SU-DHL-6 (cell line): ENCODE results near the gene CLIP3.

Source experiments
- H2AFZ ChIP-seq: fragments of 200-600 bp; sonication (generic); 2 replicates; pipeline ENCODE4 v1.6.1; 2014; ENCODE audit warnings: low read depth, mild to moderate bottlenecking, moderate library complexity, mixed read lengths, antibody characterized with exemption, low read length; ENCODE audit not compliant: severe bottlenecking
- H3F3A ChIP-seq: fragments of 200-600 bp; shearing (Covaris generic); 2 replicates; pipeline ENCODE4 v1.6.0; 2016; ENCODE audit warnings: antibody characterized with exemption, mild to moderate bottlenecking; ENCODE audit not compliant: insufficient read depth
- H3K27ac ChIP-seq: fragments of 200-600 bp; sonication (generic); 2 replicates; pipeline ENCODE4 v1.5.1; 2016; ENCODE audit warnings: low read depth, mild to moderate bottlenecking, low read length, moderate library complexity, mixed read lengths
- H3K27me3 ChIP-seq: fragments of 200-600 bp; sonication (generic), shearing (Covaris generic); 2 replicates; pipeline ENCODE4 v1.6.0; 2014; ENCODE audit warnings: mild to moderate bottlenecking, low read length
- H3K36me3 ChIP-seq: fragments of 200-600 bp; sonication (generic); 2 replicates; pipeline ENCODE4 v1.6.1; 2014; ENCODE audit warnings: mild to moderate bottlenecking, low read length, mixed read lengths
- H3K4me2 ChIP-seq: fragments of 300-600, 200-600 bp; shearing (Covaris generic), sonication (generic); 2 replicates; pipeline ENCODE4 v1.6.0; 2014; ENCODE audit warnings: low read length, low read depth, mild to moderate bottlenecking; ENCODE audit not compliant: poor library complexity, severe bottlenecking
- H3K4me3 ChIP-seq: fragments of 200-600 bp; sonication (generic); 2 replicates; pipeline ENCODE4 v1.5.1; 2014; ENCODE audit warnings: antibody characterized with exemption, low read length, mild to moderate bottlenecking, mixed read lengths; ENCODE audit not compliant: insufficient read depth, poor library complexity, severe bottlenecking
- H3K79me2 ChIP-seq: fragments of 200-600 bp; sonication (generic); 2 replicates; pipeline ENCODE4 v1.6.1; 2014; ENCODE audit warnings: mild to moderate bottlenecking, low read length, moderate library complexity; ENCODE audit not compliant: insufficient read depth
- H3K9ac ChIP-seq: fragments of 200-600 bp; sonication (generic); 2 replicates; pipeline ENCODE4 v1.7.0; 2014; ENCODE audit warnings: mild to moderate bottlenecking, low read length
- H3K9me2 ChIP-seq: fragments of 200-600 bp; sonication (generic); replicated peaks from 2 replicates; pipeline ENCODE4 v1.6.1; 2014; ENCODE audit warnings: low read length; ENCODE audit not compliant: insufficient read depth
- H3K9me3 ChIP-seq: fragments of 200-600 bp; sonication (generic); 2 replicates; pipeline ENCODE4 v1.6.1; 2014; ENCODE audit warnings: low read length, mixed read lengths; ENCODE audit not compliant: insufficient read depth
- H4K20me1 ChIP-seq: fragments of 200-600 bp; sonication (generic); 2 replicates; pipeline ENCODE4 v1.6.1; 2014; ENCODE audit warnings: low read depth, mild to moderate bottlenecking, antibody characterized with exemption, low read length, moderate library complexity, mixed read lengths
- CTCF ChIP-seq: fragments of 200-600 bp; sonication (generic); IDR thresholded peaks from one replicate; pipeline ENCODE4 v1.5.1; 2017; ENCODE audit warnings: antibody characterized with exemption, mild to moderate bottlenecking, low read length, moderate library complexity; ENCODE audit not compliant: insufficient read depth, poor library complexity, severe bottlenecking
- EZH2phosphoT487 ChIP-seq: fragments of 200-600 bp; sonication (generic), shearing (Covaris generic); conservative IDR thresholded peaks from 2 replicates; pipeline ENCODE4 v1.6.1; 2018; ENCODE audit warnings: mild to moderate bottlenecking, antibody characterized with exemption, low read length, moderate library complexity, mixed read lengths

Gene CLIP3

GRCh38 chr19:36051236-36051635 is 18.6 kb upstream of the CLIP3 start:
- Histone ChIP-seq H3K9me2 (no peaks in the 10 kb centered on the region), H3K9me3 (no peaks in the 10 kb centered on the region), H4K20me1 (no peaks in the 10 kb centered on the region; the same call in 1 of the 2 replicates), H3K9ac (no peak overlapping the region), H3K27me3 (no peaks in the 10 kb centered on the region), H3K27ac (no peak overlapping the region), H3K79me2 (peaks cover 15% of the 10 kb centered on the region), H3K36me3 (no peaks in the 10 kb centered on the region), H3K4me2 (no peak overlapping the region), H3K4me3 (no peak overlapping the region), H2AFZ (no peak overlapping the region), H3F3A (peaks cover 14% of the 10 kb centered on the region)
- peak; percentile 47 for TF ChIP-seq CTCF
- TF ChIP-seq EZH2phosphoT487, result no peak

- Histone ChIP-seq H3K9me3 (no peaks in the 10 kb centered on the region), H3K27me3 (no peaks in the 10 kb centered on the region), H4K20me1 (no peaks in the 10 kb centered on the region), H3K36me3 (no peaks in the 10 kb centered on the region), H3F3A (peaks cover 14% of the 10 kb centered on the region), H3K9me2 (no peaks in the 10 kb centered on the region), H3K9ac (no peak overlapping the region), H3K4me2 (no peak overlapping the region), H3K27ac (no peak overlapping the region), H3K79me2 (no peaks in the 10 kb centered on the region; the same call in 1 of the 2 replicates), H3K4me3 (no peak overlapping the region), H2AFZ (no peak overlapping the region)
- TF ChIP-seq CTCF (no peak), EZH2phosphoT487 (no peak)
Measured at GRCh38 chr19:36049080-36049698, 16.5 kb upstream of the CLIP3 start.

- no peak overlapping the region for H3K4me3 ChIP-seq
- no peaks in the 10 kb centered on the region; the same call in 1 of the 2 replicates for H3K79me2 ChIP-seq
- no peaks in the 10 kb centered on the region for H3K36me3 ChIP-seq
- TF ChIP-seq CTCF, result no peak
- no peak for TF ChIP-seq EZH2phosphoT487
- H3K9me3 ChIP-seq, result no peaks in the 10 kb centered on the region
- H2AFZ ChIP-seq, result no peak overlapping the region
- H3F3A ChIP-seq, result 0 out of 2 replicates have a peak, but pooled peaks cover 4% of the 10 kb centered on the region
- no peaks in the 10 kb centered on the region for H4K20me1 ChIP-seq
- H3K27ac ChIP-seq, result no peak overlapping the region
- no peaks in the 10 kb centered on the region for H3K9me2 ChIP-seq
- H3K9ac ChIP-seq, result no peak overlapping the region
- H3K27me3 ChIP-seq, result no peaks in the 10 kb centered on the region
- no peak overlapping the region for H3K4me2 ChIP-seq
Measured at GRCh38 chr19:36047835-36048234, 15.2 kb upstream of the CLIP3 start.
